HG03064 (cell line): ENCODE measurements around the gene YDJC.
"Not testable (repeated sequence)": the region's sequence is repeated elsewhere in the genome, so short reads cannot be mapped to it uniquely, and the experiment has no call there.

ENCODE experiments used
- ATAC-seq: cut with Tn5 transposase; IDR thresholded peaks from one replicate; pipeline ENCODE4 v1.9.1; 2021; ENCODE audit warnings: low read depth; ENCODE audit not compliant: unreplicated experiment

The YDJC gene

DNA sequence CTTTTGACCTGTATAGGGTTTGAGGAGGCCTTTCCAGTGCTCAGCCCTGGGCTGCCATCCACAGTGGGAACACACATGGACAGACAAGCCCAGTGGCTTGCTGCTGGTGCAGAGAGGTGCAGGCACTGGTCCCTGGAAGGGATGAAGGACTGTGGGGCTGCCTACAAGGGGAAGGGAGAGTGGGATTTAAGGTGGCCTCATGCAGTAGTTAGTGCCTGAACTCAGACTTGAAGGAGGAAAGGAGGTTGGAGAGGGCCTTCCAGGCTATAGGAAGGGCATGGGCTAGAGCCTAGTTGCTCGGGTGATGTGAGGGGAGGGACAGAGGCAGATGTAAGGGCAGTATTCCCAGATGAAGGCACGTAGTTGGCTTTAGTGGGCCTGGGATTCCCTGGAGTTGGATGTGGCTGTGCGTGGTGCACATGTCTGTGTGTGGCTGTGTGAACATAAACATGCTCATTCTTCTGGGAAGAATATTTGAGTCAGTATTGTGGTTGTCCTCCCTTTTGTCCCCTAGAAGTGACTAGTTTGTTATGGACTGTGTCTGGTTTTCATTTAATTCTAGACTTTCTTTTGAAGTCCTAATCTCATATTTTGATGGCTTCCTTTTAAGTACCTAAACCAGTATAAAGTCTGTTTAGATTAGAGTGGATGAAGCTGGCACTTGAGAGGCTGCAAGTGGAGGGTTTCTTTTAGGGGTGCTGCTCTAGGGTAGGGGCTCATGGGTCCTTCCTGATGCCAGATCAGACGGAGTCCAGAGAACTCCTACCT is 18.4 kb downstream of the YDJC start:
- no peak for ATAC-seq

GRCh38 chr22:21609556-21610157 is 20.2 kb downstream of the YDJC start:
- not testable (repeated sequence) for ATAC-seq

DNA sequence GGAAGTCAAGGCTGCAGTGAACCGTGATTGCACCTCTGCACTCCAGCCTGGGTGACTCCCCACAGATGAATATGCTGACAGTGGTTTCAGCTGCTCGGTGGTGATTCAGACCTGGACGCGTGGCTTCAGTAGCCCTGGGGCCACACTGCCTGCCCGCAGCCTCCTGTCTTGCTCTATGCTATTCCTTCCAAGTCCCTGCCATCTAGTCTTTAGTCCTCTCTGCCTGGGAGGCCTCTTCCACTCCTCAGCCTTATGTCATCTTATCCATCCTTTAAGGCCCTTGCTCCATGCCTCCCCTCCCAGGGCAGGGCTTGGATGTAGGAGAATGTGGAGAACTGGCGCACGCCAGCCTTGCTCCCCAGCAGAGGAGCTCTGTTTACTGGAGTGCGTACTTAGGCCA is 23.0 kb downstream of the YDJC start:
- ATAC-seq, result no peak

GRCh38 chr22:21605887-21606564 is 23.8 kb downstream of the YDJC start:
- ATAC-seq, result no peak

- ATAC-seq, result no peak
Observed at GRCh38 chr22:21603973-21604372, 25.8 kb downstream of the YDJC start.

DNA sequence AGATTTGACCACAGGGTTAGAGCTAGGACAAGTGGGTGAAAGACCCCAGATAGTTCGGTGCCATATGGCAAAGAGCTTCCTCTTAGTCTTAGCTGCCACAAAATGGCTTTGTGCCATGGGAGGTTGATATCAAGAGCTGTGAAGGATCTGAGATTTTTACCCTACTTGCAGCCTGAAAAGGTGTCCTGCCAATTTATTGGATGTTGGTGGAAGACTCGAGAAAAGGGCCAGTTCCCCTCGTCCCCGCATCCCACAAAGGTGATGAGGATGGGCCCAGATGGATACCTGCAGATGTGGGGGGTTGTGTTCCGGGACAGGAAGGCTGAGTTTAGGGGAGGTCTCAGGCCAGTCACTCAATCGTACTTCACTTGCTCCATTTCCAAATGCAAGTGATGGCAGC is 27.2 kb downstream of the YDJC start:
- no peak for ATAC-seq

GRCh38 chr22:21599053-21599893 is 30.5 kb downstream of the YDJC start:
- ATAC-seq, result no peak

DNA sequence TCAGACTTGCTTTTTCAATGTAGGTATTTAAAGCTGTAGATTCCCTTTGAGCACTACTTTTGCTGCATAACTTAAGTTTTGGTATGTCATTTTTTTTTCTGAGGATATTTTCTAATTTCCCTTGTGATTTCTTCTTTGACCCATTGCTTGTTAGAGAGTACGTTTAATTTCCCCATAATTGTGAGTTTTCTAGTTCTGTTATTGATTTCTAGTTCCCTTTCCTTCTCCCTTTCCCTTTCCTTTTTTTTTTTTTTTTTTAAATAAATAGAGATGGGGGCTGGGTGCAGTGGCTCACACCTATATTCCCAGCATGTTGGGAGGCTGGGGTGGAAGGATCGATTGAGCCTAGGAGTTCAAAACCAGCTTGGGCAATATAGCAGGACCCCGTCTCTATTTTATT is 31.5 kb downstream of the YDJC start:
- ATAC-seq, result no peak

- not testable (repeated sequence) for ATAC-seq
Observed at GRCh38 chr22:21596356-21597135, 33.3 kb downstream of the YDJC start.

- no peak for ATAC-seq
Observed at GRCh38 chr22:21594865-21595452, 34.9 kb downstream of the YDJC start.

- ATAC-seq, result no peak
Observed at GRCh38 chr22:21593406-21594232, 36.2 kb downstream of the YDJC start.

- no peak for ATAC-seq
Observed at GRCh38 chr22:21592422-21592821, 37.4 kb downstream of the YDJC start.

DNA sequence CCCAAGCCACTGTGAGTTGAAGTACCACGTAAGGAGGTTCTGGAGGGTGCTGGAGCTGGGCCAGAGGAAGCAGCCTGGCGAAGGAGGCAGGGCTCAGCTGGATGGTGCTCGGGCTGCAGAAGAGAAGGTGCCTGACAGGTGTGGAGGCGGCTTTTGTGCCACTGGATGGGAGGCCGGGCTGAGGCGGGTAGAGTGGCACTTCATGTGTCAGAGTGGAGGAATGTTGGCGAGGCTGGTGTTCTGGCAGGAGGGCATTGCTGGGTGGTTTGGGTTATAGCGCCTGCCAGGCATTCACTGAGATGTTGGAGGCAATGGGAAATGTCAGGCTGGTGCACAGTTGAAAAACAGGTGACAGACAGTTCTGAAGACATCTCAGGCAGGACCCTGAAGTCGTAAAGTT is 38.1 kb downstream of the YDJC start:
- no peak for ATAC-seq

- ATAC-seq, result no peak
Observed at GRCh38 chr22:21590809-21591641, 38.8 kb downstream of the YDJC start.

- no peak for ATAC-seq
Observed at GRCh38 chr22:21589396-21589795, 40.4 kb downstream of the YDJC start.

GRCh38 chr22:21587803-21588611 is 41.8 kb downstream of the YDJC start:
- peak; percentile 71 for ATAC-seq

GRCh38 chr22:21585389-21585788 is 44.4 kb downstream of the YDJC start:
- no peak for ATAC-seq
